PC-3 (cell line): ENCODE results near the gene BCAS3. TPM values are rescaled to one million over a fixed set of nuclear protein-coding genes. Genes with fewer than 3 reads are reported as not detected.

ENCODE experiments used
- ATAC-seq: fragments of 200-7000 bp; cut with Tn5 transposase; 2 replicates; pipeline ENCODE4 v1.9.1; 2020; ENCODE audit warnings: mild to moderate bottlenecking, moderate library complexity
- BruUV-seq: library from RNA; stranded (reverse); fragments of 400-500 nt; replicated peaks from 2 replicates; lab custom pipeline; 2021; lab: Mats Ljungman, UMichigan
- CTCF ChIA-PET: fragments of 300-600 bp; sonication (Branson Sonifier 250); formaldehyde crosslinking; loops from one replicate; lab custom pipeline; 2022; ENCODE audit warnings: antibody characterized with exemption; lab: Charles Lee
- POLR2A ChIA-PET: fragments of 300-600 bp; sonication (Branson Sonifier 250); formaldehyde crosslinking; loops from one replicate; lab custom pipeline; 2022; ENCODE audit warnings: antibody characterized with exemption; ENCODE audit not compliant: unreplicated experiment; lab: Charles Lee
- DNase-seq: peaks from one replicate; pipeline ENCODE4 v3.0.0-alpha.2; 2015
- H2AFZ ChIP-seq: fragments of 300-600 bp; sonication (generic); 2 replicates; pipeline ENCODE4 v1.6.0; 2016; ENCODE audit warnings: antibody characterized with exemption, low read length
- H3F3A ChIP-seq: fragments of 300-600 bp; sonication (generic); one replicate; pipeline ENCODE4 v1.6.0; 2017; ENCODE audit warnings: antibody characterized with exemption, low read length, control low read depth, mild to moderate bottlenecking; ENCODE audit not compliant: unreplicated experiment
- H3K27ac ChIP-seq: fragments of 300-600 bp; sonication (generic); 2 replicates; pipeline ENCODE4 v1.5.1; 2016; ENCODE audit warnings: mild to moderate bottlenecking, low read length
- H3K27me3 ChIP-seq: fragments of 300-600 bp; sonication (generic); 2 replicates; pipeline ENCODE4 v1.6.1; 2016; ENCODE audit warnings: low read length, mixed read lengths
- H3K36me3 ChIP-seq: fragments of 300-600 bp; sonication (generic); 2 replicates; pipeline ENCODE4 v1.6.1; 2016; ENCODE audit warnings: low read depth, mixed run types, low read length, mixed read lengths
- H3K4me1 ChIP-seq: fragments of 300-600 bp; sonication (generic); 2 replicates; pipeline ENCODE4 v1.5.1; 2016; ENCODE audit warnings: low read length; ENCODE audit not compliant: insufficient read depth
- H3K4me2 ChIP-seq: fragments of 300-600 bp; sonication (generic); 2 replicates; pipeline ENCODE4 v1.6.0; 2016; ENCODE audit warnings: low read length
- H3K4me3 ChIP-seq: fragments of 300-600 bp; sonication (generic); 2 replicates; pipeline ENCODE4 v1.5.1; 2016; ENCODE audit warnings: mild to moderate bottlenecking, low read length, mixed read lengths
- H3K79me2 ChIP-seq: fragments of 300-600 bp; sonication (generic); 2 replicates; pipeline ENCODE4 v1.6.1; 2017; ENCODE audit warnings: low read length, mixed read lengths
- H3K9ac ChIP-seq: fragments of 300-600 bp; sonication (generic); 2 replicates; pipeline ENCODE4 v1.6.0; 2016; ENCODE audit warnings: mild to moderate bottlenecking, low read length
- H3K9me2 ChIP-seq: fragments of 300-600 bp; sonication (generic); replicated peaks from 2 replicates; pipeline ENCODE4 v1.6.1; 2016; ENCODE audit warnings: mixed run types, low read length, mixed read lengths
- H3K9me3 ChIP-seq: fragments of 300-600 bp; sonication (generic); 2 replicates; pipeline ENCODE4 v1.6.1; 2016; ENCODE audit warnings: low read length, mixed read lengths
- H4K20me1 ChIP-seq: fragments of 300-600 bp; sonication (generic); 2 replicates; pipeline ENCODE4 v1.6.1; 2016; ENCODE audit warnings: low read length, mixed read lengths
- CTCF ChIP-seq: fragments of 300-600 bp; sonication (generic); conservative IDR thresholded peaks from 2 replicates; pipeline ENCODE4 v1.5.1; 2017; ENCODE audit warnings: antibody characterized with exemption, low read depth, mild to moderate bottlenecking, low read length
- EZH2 ChIP-seq: fragments of 300-600 bp; sonication (generic); IDR thresholded peaks from one replicate; pipeline ENCODE4 v1.6.1; 2017; ENCODE audit warnings: antibody characterized with exemption, mild to moderate bottlenecking, low read length; ENCODE audit not compliant: unreplicated experiment
- EZH2phosphoT487 ChIP-seq: fragments of 300-600 bp; sonication (generic); IDR thresholded peaks from 2 replicates; pipeline ENCODE4 v1.6.1; 2018; ENCODE audit warnings: mild to moderate bottlenecking, antibody characterized with exemption, low read length, borderline replicate concordance
- intact Hi-C: fragments of 100-400 bp; cut with micrococcal nuclease; formaldehyde crosslinking; loops from 2 replicates; pipeline ENCODE4 v1.9.0; 2023
- total RNA-seq: library from RNA; depleted of rRNA; stranded (reverse); fragments of >200 nt; gene quantifications from 2 replicates; pipeline ENCODE4 v1.2.3, GENCODE V29; 2014

The BCAS3 gene
- total RNA-seq, 1 experiment from 2014 or later = 25.9 TPM

- DNase-seq = no peak
- H2AFZ ChIP-seq = no peak overlapping the region
- H3K9me2 ChIP-seq = no peaks in the 10 kb centered on the region
- ChIA-PET CTCF (no interaction called here), POLR2A (no interaction called here)
- BruUV-seq = no TSS peak
- intact Hi-C loops = no loop called here
- no peak overlapping the region for H3K4me3 ChIP-seq
- H3K9ac ChIP-seq = no peak overlapping the region
- no peaks in the 10 kb centered on the region for H3K27me3 ChIP-seq
- H3K4me1 ChIP-seq = no peaks in the 10 kb centered on the region
- no peaks in the 10 kb centered on the region for H4K20me1 ChIP-seq
- ATAC-seq = no peak
- H3F3A ChIP-seq = no peaks in the 10 kb centered on the region
- no peaks in the 10 kb centered on the region for H3K9me3 ChIP-seq
- no peaks in the 10 kb centered on the region for H3K36me3 ChIP-seq
- TF ChIP-seq EZH2phosphoT487 (no peak), EZH2 (no peak), CTCF (no peak)
- no peak overlapping the region for H3K4me2 ChIP-seq
- no peak overlapping the region for H3K27ac ChIP-seq
- H3K79me2 ChIP-seq = no peaks in the 10 kb centered on the region
These were observed 501.7 kb downstream of the BCAS3 start for GRCh38 chr17:61179380-61179806.

GRCh38 chr17:61183793-61184192 lies 506.1 kb downstream of the BCAS3 start:
- Histone ChIP-seq H3K36me3 (no peaks in the 10 kb centered on the region), H3K4me1 (no peaks in the 10 kb centered on the region), H2AFZ (no peak overlapping the region), H3K27me3 (no peaks in the 10 kb centered on the region), H3K9ac (no peak overlapping the region), H3K4me3 (no peak overlapping the region), H3K9me3 (no peaks in the 10 kb centered on the region), H3K4me2 (no peak overlapping the region), H3K27ac (no peak overlapping the region), H4K20me1 (no peaks in the 10 kb centered on the region), H3K9me2 (no peaks in the 10 kb centered on the region), H3F3A (no peaks in the 10 kb centered on the region), H3K79me2 (no peaks in the 10 kb centered on the region)
- DNase-seq (no peak), ATAC-seq (no peak)
- CTCF ChIA-PET = no interaction called here
- TF ChIP-seq EZH2 (no peak), CTCF (no peak), EZH2phosphoT487 (no peak)
- no TSS peak for BruUV-seq
- intact Hi-C loops = no loop called here
- POLR2A ChIA-PET = no interaction called here

GRCh38 chr17:61185385-61185784 lies 507.7 kb downstream of the BCAS3 start:
- BruUV-seq = no TSS peak
- DNase-seq (no peak), ATAC-seq (no peak)
- CTCF ChIA-PET = no interaction called here
- POLR2A ChIA-PET = interaction anchor here (0.7 kb wide), 1 partner anchor 48 kb away, joined by 3 read pairs; no protein-coding TSS in a partner anchor
- H3K27ac ChIP-seq = no peak overlapping the region
- H3K36me3 ChIP-seq = no peaks in the 10 kb centered on the region
- no peak overlapping the region for H3K4me2 ChIP-seq
- no peak overlapping the region for H3K9ac ChIP-seq
- H4K20me1 ChIP-seq = no peaks in the 10 kb centered on the region
- no peaks in the 10 kb centered on the region for H3K27me3 ChIP-seq
- no peaks in the 10 kb centered on the region for H3K9me2 ChIP-seq
- H3K79me2 ChIP-seq = no peaks in the 10 kb centered on the region
- intact Hi-C loops = no loop called here
- no peak overlapping the region for H3K4me3 ChIP-seq
- no peaks in the 10 kb centered on the region for H3K4me1 ChIP-seq
- H2AFZ ChIP-seq = no peak overlapping the region
- H3F3A ChIP-seq = no peaks in the 10 kb centered on the region
- no peak for TF ChIP-seq EZH2phosphoT487
- TF ChIP-seq EZH2 = no peak
- TF ChIP-seq CTCF = no peak
- no peaks in the 10 kb centered on the region for H3K9me3 ChIP-seq
